SU-DHL-6 (cell line): ENCODE measurements around the gene NCOA3.

Experiments
- H2AFZ ChIP-seq: fragments of 200-600 bp; sonication (generic); 2 replicates; pipeline ENCODE4 v1.6.1; 2014; ENCODE audit warnings: low read depth, mild to moderate bottlenecking, moderate library complexity, mixed read lengths, antibody characterized with exemption, low read length; ENCODE audit not compliant: severe bottlenecking
- H3F3A ChIP-seq: fragments of 200-600 bp; shearing (Covaris generic); 2 replicates; pipeline ENCODE4 v1.6.0; 2016; ENCODE audit warnings: antibody characterized with exemption, mild to moderate bottlenecking; ENCODE audit not compliant: insufficient read depth
- H3K27ac ChIP-seq: fragments of 200-600 bp; sonication (generic); 2 replicates; pipeline ENCODE4 v1.5.1; 2016; ENCODE audit warnings: low read depth, mild to moderate bottlenecking, low read length, moderate library complexity, mixed read lengths
- H3K27me3 ChIP-seq: fragments of 200-600 bp; sonication (generic), shearing (Covaris generic); 2 replicates; pipeline ENCODE4 v1.6.0; 2014; ENCODE audit warnings: mild to moderate bottlenecking, low read length
- H3K36me3 ChIP-seq: fragments of 200-600 bp; sonication (generic); 2 replicates; pipeline ENCODE4 v1.6.1; 2014; ENCODE audit warnings: mild to moderate bottlenecking, low read length, mixed read lengths
- H3K4me2 ChIP-seq: fragments of 300-600, 200-600 bp; shearing (Covaris generic), sonication (generic); 2 replicates; pipeline ENCODE4 v1.6.0; 2014; ENCODE audit warnings: low read length, low read depth, mild to moderate bottlenecking; ENCODE audit not compliant: poor library complexity, severe bottlenecking
- H3K4me3 ChIP-seq: fragments of 200-600 bp; sonication (generic); 2 replicates; pipeline ENCODE4 v1.5.1; 2014; ENCODE audit warnings: antibody characterized with exemption, low read length, mild to moderate bottlenecking, mixed read lengths; ENCODE audit not compliant: insufficient read depth, poor library complexity, severe bottlenecking
- H3K79me2 ChIP-seq: fragments of 200-600 bp; sonication (generic); 2 replicates; pipeline ENCODE4 v1.6.1; 2014; ENCODE audit warnings: mild to moderate bottlenecking, low read length, moderate library complexity; ENCODE audit not compliant: insufficient read depth
- H3K9ac ChIP-seq: fragments of 200-600 bp; sonication (generic); 2 replicates; pipeline ENCODE4 v1.7.0; 2014; ENCODE audit warnings: mild to moderate bottlenecking, low read length
- H3K9me2 ChIP-seq: fragments of 200-600 bp; sonication (generic); replicated peaks from 2 replicates; pipeline ENCODE4 v1.6.1; 2014; ENCODE audit warnings: low read length; ENCODE audit not compliant: insufficient read depth
- H3K9me3 ChIP-seq: fragments of 200-600 bp; sonication (generic); 2 replicates; pipeline ENCODE4 v1.6.1; 2014; ENCODE audit warnings: low read length, mixed read lengths; ENCODE audit not compliant: insufficient read depth
- H4K20me1 ChIP-seq: fragments of 200-600 bp; sonication (generic); 2 replicates; pipeline ENCODE4 v1.6.1; 2014; ENCODE audit warnings: low read depth, mild to moderate bottlenecking, antibody characterized with exemption, low read length, moderate library complexity, mixed read lengths
- EZH2phosphoT487 ChIP-seq: fragments of 200-600 bp; sonication (generic), shearing (Covaris generic); conservative IDR thresholded peaks from 2 replicates; pipeline ENCODE4 v1.6.1; 2018; ENCODE audit warnings: mild to moderate bottlenecking, antibody characterized with exemption, low read length, moderate library complexity, mixed read lengths
- TF ChIP-seq, protein P1 (sequence below): fragments of 200-600 bp; sonication (generic); IDR thresholded peaks from one replicate; pipeline ENCODE4 v1.5.1; 2017; ENCODE audit warnings: antibody characterized with exemption, mild to moderate bottlenecking, low read length, moderate library complexity; ENCODE audit not compliant: insufficient read depth, poor library complexity, severe bottlenecking

Gene NCOA3

GRCh38 chr20:47668313-47669151 is 166.8 kb downstream of the NCOA3 start:
- no peaks in the 10 kb centered on the region for H4K20me1 ChIP-seq
- no peaks in the 10 kb centered on the region for H3K36me3 ChIP-seq
- H3K4me2 ChIP-seq = no peak overlapping the region
- H3K9me3 ChIP-seq = no peaks in the 10 kb centered on the region
- no peaks in the 10 kb centered on the region for H3K9me2 ChIP-seq
- no peaks in the 10 kb centered on the region for H3K79me2 ChIP-seq
- H3K27me3 ChIP-seq = no peaks in the 10 kb centered on the region
- H3K9ac ChIP-seq = no peak overlapping the region
- TF ChIP-seq, protein P1, sequence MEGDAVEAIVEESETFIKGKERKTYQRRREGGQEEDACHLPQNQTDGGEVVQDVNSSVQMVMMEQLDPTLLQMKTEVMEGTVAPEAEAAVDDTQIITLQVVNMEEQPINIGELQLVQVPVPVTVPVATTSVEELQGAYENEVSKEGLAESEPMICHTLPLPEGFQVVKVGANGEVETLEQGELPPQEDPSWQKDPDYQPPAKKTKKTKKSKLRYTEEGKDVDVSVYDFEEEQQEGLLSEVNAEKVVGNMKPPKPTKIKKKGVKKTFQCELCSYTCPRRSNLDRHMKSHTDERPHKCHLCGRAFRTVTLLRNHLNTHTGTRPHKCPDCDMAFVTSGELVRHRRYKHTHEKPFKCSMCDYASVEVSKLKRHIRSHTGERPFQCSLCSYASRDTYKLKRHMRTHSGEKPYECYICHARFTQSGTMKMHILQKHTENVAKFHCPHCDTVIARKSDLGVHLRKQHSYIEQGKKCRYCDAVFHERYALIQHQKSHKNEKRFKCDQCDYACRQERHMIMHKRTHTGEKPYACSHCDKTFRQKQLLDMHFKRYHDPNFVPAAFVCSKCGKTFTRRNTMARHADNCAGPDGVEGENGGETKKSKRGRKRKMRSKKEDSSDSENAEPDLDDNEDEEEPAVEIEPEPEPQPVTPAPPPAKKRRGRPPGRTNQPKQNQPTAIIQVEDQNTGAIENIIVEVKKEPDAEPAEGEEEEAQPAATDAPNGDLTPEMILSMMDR = no peak
- TF ChIP-seq EZH2phosphoT487 = no peak
- peaks cover 24% of the 10 kb centered on the region for H3F3A ChIP-seq
- no peak overlapping the region for H3K27ac ChIP-seq
- H3K4me3 ChIP-seq = no peak overlapping the region
- no peak overlapping the region for H2AFZ ChIP-seq

DNA sequence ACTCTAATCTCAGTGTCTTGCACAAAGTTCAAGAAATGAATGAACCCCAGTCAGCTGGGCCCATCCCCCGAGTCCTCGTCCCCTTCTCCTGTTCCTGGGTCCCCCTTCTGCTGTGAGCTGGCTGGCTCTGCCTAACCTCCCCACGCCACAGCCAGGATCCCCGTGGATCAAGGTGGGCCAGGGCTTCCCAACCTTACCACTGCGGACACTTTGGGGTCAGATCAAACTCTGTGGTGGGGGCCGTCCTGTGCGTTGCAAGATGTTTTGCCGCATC is 167.4 kb downstream of the NCOA3 start:
- peaks cover 20% of the 10 kb centered on the region for H3F3A ChIP-seq
- no peak overlapping the region for H3K27ac ChIP-seq
- no peaks in the 10 kb centered on the region for H3K79me2 ChIP-seq
- no peaks in the 10 kb centered on the region for H3K9me2 ChIP-seq
- H3K9ac ChIP-seq = no peak overlapping the region
- H3K4me2 ChIP-seq = no peak overlapping the region
- no peaks in the 10 kb centered on the region for H3K27me3 ChIP-seq
- H3K36me3 ChIP-seq = no peaks in the 10 kb centered on the region
- H3K9me3 ChIP-seq = no peaks in the 10 kb centered on the region
- H2AFZ ChIP-seq = no peak overlapping the region
- no peak overlapping the region for H3K4me3 ChIP-seq
- no peaks in the 10 kb centered on the region for H4K20me1 ChIP-seq
- TF ChIP-seq, protein P1 = no peak
- TF ChIP-seq EZH2phosphoT487 = no peak

DNA sequence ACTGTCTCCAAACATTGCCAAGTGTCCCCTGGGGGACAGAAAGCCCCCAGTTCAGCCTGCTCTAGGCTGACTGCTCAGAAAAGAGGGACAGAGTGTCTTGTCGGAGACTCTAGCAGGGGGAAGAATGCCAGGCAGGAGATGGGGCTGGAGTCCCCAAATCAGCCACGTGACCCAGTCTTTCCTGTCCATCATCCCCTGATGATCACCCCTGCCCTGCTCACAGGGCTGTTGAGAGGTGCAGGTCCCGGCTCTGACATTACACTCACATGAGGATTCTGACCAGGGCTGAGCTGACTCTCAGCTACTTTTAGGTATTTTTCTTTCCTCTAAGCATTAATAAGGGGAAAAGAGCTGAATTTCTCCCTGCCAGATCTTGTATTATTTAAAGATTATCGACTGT is 167.8 kb downstream of the NCOA3 start:
- H2AFZ ChIP-seq = no peak overlapping the region
- no peak overlapping the region for H3K9ac ChIP-seq
- peaks cover 17% of the 10 kb centered on the region for H3F3A ChIP-seq
- no peaks in the 10 kb centered on the region for H3K36me3 ChIP-seq
- no peaks in the 10 kb centered on the region for H3K9me3 ChIP-seq
- H3K27me3 ChIP-seq = no peaks in the 10 kb centered on the region
- no peaks in the 10 kb centered on the region for H3K9me2 ChIP-seq
- H3K4me3 ChIP-seq = no peak overlapping the region
- H3K4me2 ChIP-seq = no peak overlapping the region
- TF ChIP-seq, protein P1 = no peak
- TF ChIP-seq EZH2phosphoT487 = no peak
- H3K79me2 ChIP-seq = no peaks in the 10 kb centered on the region
- no peaks in the 10 kb centered on the region for H4K20me1 ChIP-seq
- H3K27ac ChIP-seq = no peak overlapping the region
